ENCODE results near the gene GPBAR1.

Gene GPBAR1

DNA sequence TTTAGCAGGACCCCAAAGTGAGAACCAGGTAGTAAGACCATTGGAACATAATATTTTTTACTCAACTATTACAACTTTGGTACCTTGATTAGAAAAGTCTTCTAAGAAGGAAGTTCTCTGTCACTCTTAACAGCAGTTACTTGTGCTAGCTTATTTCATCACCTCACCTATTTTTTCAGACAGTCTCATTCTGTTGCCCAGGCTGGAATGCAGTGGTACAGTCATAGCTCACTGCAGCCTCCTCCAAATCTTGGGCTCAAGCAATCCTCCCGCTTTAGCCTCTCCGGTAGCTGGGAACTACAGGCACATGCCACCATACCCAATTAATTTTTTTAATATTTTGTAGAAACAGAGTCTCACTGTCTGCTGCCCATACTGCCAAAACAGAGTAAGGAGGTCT is 25.8 kb upstream of the GPBAR1 start:
- in situ Hi-C loops (cut with MboI; ENCODE audit: low sequenced_read_pairs, unreplicated experiment) = no loop called here
- TF ChIP-seq, protein P1, sequence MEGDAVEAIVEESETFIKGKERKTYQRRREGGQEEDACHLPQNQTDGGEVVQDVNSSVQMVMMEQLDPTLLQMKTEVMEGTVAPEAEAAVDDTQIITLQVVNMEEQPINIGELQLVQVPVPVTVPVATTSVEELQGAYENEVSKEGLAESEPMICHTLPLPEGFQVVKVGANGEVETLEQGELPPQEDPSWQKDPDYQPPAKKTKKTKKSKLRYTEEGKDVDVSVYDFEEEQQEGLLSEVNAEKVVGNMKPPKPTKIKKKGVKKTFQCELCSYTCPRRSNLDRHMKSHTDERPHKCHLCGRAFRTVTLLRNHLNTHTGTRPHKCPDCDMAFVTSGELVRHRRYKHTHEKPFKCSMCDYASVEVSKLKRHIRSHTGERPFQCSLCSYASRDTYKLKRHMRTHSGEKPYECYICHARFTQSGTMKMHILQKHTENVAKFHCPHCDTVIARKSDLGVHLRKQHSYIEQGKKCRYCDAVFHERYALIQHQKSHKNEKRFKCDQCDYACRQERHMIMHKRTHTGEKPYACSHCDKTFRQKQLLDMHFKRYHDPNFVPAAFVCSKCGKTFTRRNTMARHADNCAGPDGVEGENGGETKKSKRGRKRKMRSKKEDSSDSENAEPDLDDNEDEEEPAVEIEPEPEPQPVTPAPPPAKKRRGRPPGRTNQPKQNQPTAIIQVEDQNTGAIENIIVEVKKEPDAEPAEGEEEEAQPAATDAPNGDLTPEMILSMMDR (IDR thresholded peaks at IDR 0.05; ENCODE audit: borderline replicate concordance, control extremely low read depth, extremely low read depth, insufficient read depth, missing control alignments) = no peak
- no peak for DNase-seq (ENCODE audit: low spot score)

DNA sequence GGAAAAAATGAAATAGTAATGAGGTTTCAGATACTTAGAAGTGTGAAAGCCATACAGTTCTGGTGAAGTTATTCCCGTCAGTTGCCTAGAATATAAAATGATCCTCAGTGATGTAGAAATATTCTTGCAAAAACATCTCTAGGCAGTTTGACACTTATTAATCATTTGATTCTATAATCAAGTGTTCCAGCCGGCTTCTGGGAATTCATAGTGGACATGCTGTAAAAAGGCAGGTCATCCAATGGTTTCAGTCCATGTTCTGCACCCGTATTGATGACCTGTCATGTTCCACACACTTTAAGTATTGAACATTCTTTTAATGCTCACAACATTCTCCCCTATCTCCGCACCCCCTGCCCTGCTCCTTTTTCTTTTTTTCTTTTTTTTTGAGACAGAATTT is 24.0 kb upstream of the GPBAR1 start:
- TF ChIP-seq, protein P1 (IDR thresholded peaks at IDR 0.05; ENCODE audit: borderline replicate concordance, control extremely low read depth, extremely low read depth, insufficient read depth, missing control alignments) = no peak
- no peak for DNase-seq (ENCODE audit: low spot score)
- in situ Hi-C loops (cut with MboI; ENCODE audit: low sequenced_read_pairs, unreplicated experiment) = no loop called here

- DNase-seq (ENCODE audit: low spot score) = no peak
- TF ChIP-seq, protein P1 (IDR thresholded peaks at IDR 0.05; ENCODE audit: borderline replicate concordance, control extremely low read depth, extremely low read depth, insufficient read depth, missing control alignments) = no peak
- in situ Hi-C loops (cut with MboI; ENCODE audit: low sequenced_read_pairs, unreplicated experiment) = no loop called here
These were observed 21.9 kb upstream of the GPBAR1 start for GRCh38 chr2:218238887-218239286.

- TF ChIP-seq, protein P1 (IDR thresholded peaks at IDR 0.05; ENCODE audit: borderline replicate concordance, control extremely low read depth, extremely low read depth, insufficient read depth, missing control alignments) = no peak
- in situ Hi-C loops (cut with MboI; ENCODE audit: low sequenced_read_pairs, unreplicated experiment) = no loop called here
- no peak for DNase-seq (ENCODE audit: low spot score)
These were observed 16.6 kb upstream of the GPBAR1 start for GRCh38 chr2:218244204-218244603.

GRCh38 chr2:218244665-218245064 is 16.1 kb upstream of the GPBAR1 start:
- in situ Hi-C loops (cut with MboI; ENCODE audit: low sequenced_read_pairs, unreplicated experiment) = loop anchor here (5.0 kb wide), 1 partner anchor 62 kb away; no protein-coding TSS in a partner anchor
- DNase-seq (ENCODE audit: low spot score) = no peak
- TF ChIP-seq, protein P1 (IDR thresholded peaks at IDR 0.05; ENCODE audit: borderline replicate concordance, control extremely low read depth, extremely low read depth, insufficient read depth, missing control alignments) = no peak

GRCh38 chr2:218245214-218245613 is 15.6 kb upstream of the GPBAR1 start:
- in situ Hi-C loops (cut with MboI; ENCODE audit: low sequenced_read_pairs, unreplicated experiment) = loop anchor here (5.0 kb wide), 1 partner anchor 63 kb away; no protein-coding TSS in a partner anchor
- no peak for DNase-seq (ENCODE audit: low spot score)
- TF ChIP-seq, protein P1 (IDR thresholded peaks at IDR 0.05; ENCODE audit: borderline replicate concordance, control extremely low read depth, extremely low read depth, insufficient read depth, missing control alignments) = no peak

GRCh38 chr2:218249691-218250090 is 11.1 kb upstream of the GPBAR1 start:
- TF ChIP-seq, protein P1 (IDR thresholded peaks at IDR 0.05; ENCODE audit: borderline replicate concordance, control extremely low read depth, extremely low read depth, insufficient read depth, missing control alignments) = no peak
- in situ Hi-C loops (cut with MboI; ENCODE audit: low sequenced_read_pairs, unreplicated experiment) = loop anchor here (5.0 kb wide), 1 partner anchor 67 kb away; no protein-coding TSS in a partner anchor
- no peak for DNase-seq (ENCODE audit: low spot score)
